Hepatocyte (in vitro differentiated cells): ENCODE measurements around the gene LAMB3. TPM values are rescaled to one million over a fixed set of nuclear protein-coding genes. Genes with fewer than 3 reads are reported as not detected.

Experiments used
- DNase-seq: peaks from one replicate; pipeline ENCODE4 v3.0.0-alpha.2; 2016; ENCODE audit warnings: low spot score
- H2AFZ ChIP-seq: fragments of 200-600 bp; sonication (generic); 2 replicates; pipeline ENCODE4 v1.6.0; 2016; ENCODE audit warnings: antibody characterized with exemption, mild to moderate bottlenecking
- H3K27ac ChIP-seq: fragments of 200-600 bp; sonication (generic); 2 replicates; pipeline ENCODE4 v1.5.1; 2016; ENCODE audit warnings: mild to moderate bottlenecking
- H3K27me3 ChIP-seq: fragments of 200-600 bp; sonication (generic); 2 replicates; pipeline ENCODE4 v1.6.1; 2016
- H3K36me3 ChIP-seq: fragments of 200-600 bp; sonication (generic); replicated peaks from 2 replicates; pipeline ENCODE4 v1.5.1; 2016; ENCODE audit warnings: low read depth; ENCODE audit not compliant: insufficient read depth
- H3K4me1 ChIP-seq: fragments of 200-600 bp; sonication (generic); 2 replicates; pipeline ENCODE4 v1.5.1; 2016; ENCODE audit warnings: mild to moderate bottlenecking, moderate library complexity; ENCODE audit not compliant: insufficient read depth
- H3K4me2 ChIP-seq: fragments of 200-600 bp; sonication (generic); 2 replicates; pipeline ENCODE4 v1.6.0; 2016
- H3K4me3 ChIP-seq: fragments of 200-600 bp; sonication (generic); 2 replicates; pipeline ENCODE4 v1.5.1; 2016; ENCODE audit warnings: mild to moderate bottlenecking
- H3K79me2 ChIP-seq: fragments of 200-600 bp; sonication (generic); 2 replicates; pipeline ENCODE4 v1.6.0; 2017; ENCODE audit warnings: mild to moderate bottlenecking
- H3K9me2 ChIP-seq: fragments of 200-600 bp; sonication (generic); replicated peaks from 2 replicates; pipeline ENCODE4 v1.6.0; 2017; ENCODE audit warnings: mild to moderate bottlenecking; ENCODE audit not compliant: insufficient read depth
- H3K9me3 ChIP-seq: fragments of 200-600 bp; sonication (generic); 2 replicates; pipeline ENCODE4 v1.5.1; 2016; ENCODE audit warnings: low read depth, mild to moderate bottlenecking
- H4K20me1 ChIP-seq: fragments of 200-600 bp; sonication (generic); 2 replicates; pipeline ENCODE4 v1.6.0; 2016; ENCODE audit warnings: mild to moderate bottlenecking; ENCODE audit not compliant: insufficient read depth, poor library complexity, severe bottlenecking
- EZH2 ChIP-seq: fragments of 200-600 bp; sonication (generic); IDR thresholded peaks from 2 replicates; pipeline ENCODE4 v1.6.1; 2016; ENCODE audit warnings: antibody characterized with exemption, mild to moderate bottlenecking, borderline replicate concordance
- EZH2phosphoT487 ChIP-seq: fragments of 200-600 bp; sonication (generic); IDR thresholded peaks from one replicate; pipeline ENCODE4 v1.6.1; 2018; ENCODE audit warnings: antibody characterized with exemption, mild to moderate bottlenecking, low read depth, moderate library complexity; ENCODE audit not compliant: unreplicated experiment, severe bottlenecking
- WGBS: methylation state at CpG from one replicate; pipeline ENCODE4 v1.1.6; 2016; ENCODE audit warnings: low lambda C conversion rate; ENCODE audit errors: missing lambda C conversion rate; 5-methylcytosine and 5-hydroxymethylcytosine counted together
- polyA plus RNA-seq: library from polyadenylated mRNA; unstranded; fragments of >200 nt; fragmentation: Nextera tagmentation; extraction: Ambion mirVana; gene quantifications from 2 replicates; pipeline ENCODE4 v1.2.1, GENCODE V29; 2016
- total RNA-seq: library from RNA; depleted of rRNA; stranded (reverse); fragments of >200 nt; gene quantifications from 2 replicates; pipeline ENCODE4 v1.2.3, GENCODE V29; 2014
- TF ChIP-seq, protein P1 (sequence below): fragments of 200-600 bp; sonication (generic); IDR thresholded peaks from 2 replicates; pipeline ENCODE4 v1.5.1; 2016; ENCODE audit warnings: antibody characterized with exemption, mild to moderate bottlenecking; ENCODE audit not compliant: poor library complexity

LAMB3 gene
- total and polyA plus RNA-seq, 2 experiments from 2014 or later = 55.9 to 76.9 TPM

DNA sequence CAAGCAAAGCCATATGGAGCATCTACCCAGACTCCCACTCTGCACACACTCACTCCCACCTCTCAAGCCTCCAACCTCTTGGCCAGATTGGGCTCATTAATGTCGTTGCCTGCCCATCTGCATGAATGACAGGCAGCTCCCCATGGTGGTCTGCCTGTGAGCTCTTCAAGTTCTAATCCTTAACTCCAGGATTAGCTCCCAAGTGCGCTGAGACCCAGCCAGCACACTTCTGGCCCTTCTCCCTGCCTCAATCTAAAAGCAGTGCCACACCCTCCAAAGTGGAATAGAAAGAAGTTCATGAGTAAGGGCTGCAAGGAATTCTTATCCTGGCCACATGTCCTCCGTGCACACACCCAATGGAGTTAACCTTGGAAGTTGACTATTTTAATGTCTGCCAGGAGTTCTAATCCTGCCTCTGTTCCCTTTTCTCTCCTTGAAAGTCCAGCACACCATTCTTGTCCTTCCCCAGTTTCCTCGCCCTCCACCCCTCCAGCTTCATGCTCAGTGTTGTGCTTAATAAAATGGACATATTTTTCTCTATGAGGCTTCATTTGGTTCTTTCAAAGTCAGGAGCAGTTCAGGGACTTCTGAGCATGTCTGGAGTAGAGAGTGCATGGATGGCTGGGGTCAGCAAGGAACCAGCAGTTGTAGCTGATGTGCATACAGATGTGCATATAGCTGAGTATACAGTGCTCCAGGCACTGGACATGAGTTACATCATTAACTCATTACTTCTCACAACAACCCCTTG is 38.6 kb downstream of the LAMB3 start:
- Histone ChIP-seq H3K9me2 (no peaks in the 10 kb centered on the region), H3K36me3 (no peaks in the 10 kb centered on the region), H3K27me3 (no peaks in the 10 kb centered on the region), H3K79me2 (no peaks in the 10 kb centered on the region), H3K27ac (no peak overlapping the region), H3K4me3 (no peak overlapping the region), H3K4me1 (no peaks in the 10 kb centered on the region), H3K4me2 (no peak overlapping the region), H4K20me1 (no peaks in the 10 kb centered on the region), H2AFZ (no peak overlapping the region), H3K9me3 (no peaks in the 10 kb centered on the region)
- TF ChIP-seq EZH2 (no peak), EZH2phosphoT487 (no peak)
- TF ChIP-seq, protein P1, sequence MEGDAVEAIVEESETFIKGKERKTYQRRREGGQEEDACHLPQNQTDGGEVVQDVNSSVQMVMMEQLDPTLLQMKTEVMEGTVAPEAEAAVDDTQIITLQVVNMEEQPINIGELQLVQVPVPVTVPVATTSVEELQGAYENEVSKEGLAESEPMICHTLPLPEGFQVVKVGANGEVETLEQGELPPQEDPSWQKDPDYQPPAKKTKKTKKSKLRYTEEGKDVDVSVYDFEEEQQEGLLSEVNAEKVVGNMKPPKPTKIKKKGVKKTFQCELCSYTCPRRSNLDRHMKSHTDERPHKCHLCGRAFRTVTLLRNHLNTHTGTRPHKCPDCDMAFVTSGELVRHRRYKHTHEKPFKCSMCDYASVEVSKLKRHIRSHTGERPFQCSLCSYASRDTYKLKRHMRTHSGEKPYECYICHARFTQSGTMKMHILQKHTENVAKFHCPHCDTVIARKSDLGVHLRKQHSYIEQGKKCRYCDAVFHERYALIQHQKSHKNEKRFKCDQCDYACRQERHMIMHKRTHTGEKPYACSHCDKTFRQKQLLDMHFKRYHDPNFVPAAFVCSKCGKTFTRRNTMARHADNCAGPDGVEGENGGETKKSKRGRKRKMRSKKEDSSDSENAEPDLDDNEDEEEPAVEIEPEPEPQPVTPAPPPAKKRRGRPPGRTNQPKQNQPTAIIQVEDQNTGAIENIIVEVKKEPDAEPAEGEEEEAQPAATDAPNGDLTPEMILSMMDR = no peak
- no peak for DNase-seq
- 83% methylated on average over 4 of the region's 4 CpGs for WGBS

GRCh38 chr1:209612646-209613399 is 39.4 kb downstream of the LAMB3 start:
- no peaks in the 10 kb centered on the region for H3K9me2 ChIP-seq
- H3K36me3 ChIP-seq = no peaks in the 10 kb centered on the region
- TF ChIP-seq EZH2phosphoT487 (no peak), EZH2 (no peak)
- TF ChIP-seq, protein P1 = no peak
- H4K20me1 ChIP-seq = no peaks in the 10 kb centered on the region
- 92% methylated on average over 12 of the region's 12 CpGs for WGBS
- no peak overlapping the region for H3K4me3 ChIP-seq
- H3K4me2 ChIP-seq = no peak overlapping the region
- no peak for DNase-seq
- H3K4me1 ChIP-seq = no peaks in the 10 kb centered on the region
- no peaks in the 10 kb centered on the region for H3K79me2 ChIP-seq
- H3K9me3 ChIP-seq = no peaks in the 10 kb centered on the region
- H2AFZ ChIP-seq = no peak overlapping the region
- H3K27me3 ChIP-seq = no peaks in the 10 kb centered on the region
- H3K27ac ChIP-seq = no peak overlapping the region

DNA sequence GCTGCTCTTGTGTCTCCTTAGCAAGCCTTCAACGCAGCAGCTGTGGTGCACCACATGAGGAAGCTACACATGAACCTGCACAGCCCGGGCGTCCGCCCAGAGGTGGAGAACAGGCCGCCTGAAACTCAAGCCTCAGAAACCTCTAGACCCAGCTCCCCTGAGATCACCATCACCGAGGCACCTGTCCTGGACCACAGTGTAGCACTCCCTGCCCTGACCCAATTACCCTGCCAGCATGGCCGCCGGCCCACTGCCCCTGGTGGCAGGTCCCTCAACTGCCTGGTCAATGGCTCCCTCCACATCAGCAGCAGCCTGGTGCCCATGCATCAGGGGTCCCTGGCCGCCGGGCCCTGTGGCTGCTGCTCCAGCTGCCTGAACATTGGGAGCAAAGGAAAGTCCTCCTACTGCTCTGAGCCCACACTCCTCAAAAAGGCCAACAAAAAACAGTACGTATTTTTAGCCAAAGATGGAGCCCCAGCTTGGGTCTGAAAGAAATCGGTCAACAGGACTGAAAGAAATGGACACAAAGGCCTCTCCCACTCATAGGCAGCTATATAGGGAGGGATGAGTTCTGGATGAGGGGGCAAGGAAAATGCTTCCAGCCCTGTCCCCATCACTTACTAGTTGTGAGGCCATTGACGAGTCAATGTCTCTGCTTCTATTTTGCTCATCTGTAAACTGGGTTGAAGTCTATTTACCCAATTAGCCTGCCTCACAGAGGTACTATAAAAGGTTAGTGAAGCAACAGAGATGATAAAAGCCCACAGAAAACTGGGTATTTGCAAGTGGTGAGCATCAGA is 40.3 kb downstream of the LAMB3 start:
- WGBS = 94% methylated on average over 13 of the region's 13 CpGs
- Histone ChIP-seq H3K4me1 (no peaks in the 10 kb centered on the region), H3K27ac (no peak overlapping the region), H3K79me2 (no peaks in the 10 kb centered on the region), H3K9me3 (no peaks in the 10 kb centered on the region), H3K27me3 (no peaks in the 10 kb centered on the region), H3K4me2 (no peak overlapping the region), H3K36me3 (no peaks in the 10 kb centered on the region), H3K4me3 (no peak overlapping the region), H2AFZ (no peak overlapping the region), H4K20me1 (no peaks in the 10 kb centered on the region), H3K9me2 (no peaks in the 10 kb centered on the region)
- TF ChIP-seq EZH2 = no peak
- TF ChIP-seq, protein P1 = no peak
- no peak for TF ChIP-seq EZH2phosphoT487
- DNase-seq = no peak
